Panc1 (cell line): ENCODE results near the gene TMEFF2. TPM values are rescaled to one million over a fixed set of nuclear protein-coding genes. Genes with fewer than 3 reads are reported as not detected.

Source experiments
- ATAC-seq: fragments of 200-7000 bp; cut with Tn5 transposase; 2 replicates; pipeline ENCODE4 v1.9.1; 2020; ENCODE audit warnings: mild to moderate bottlenecking, moderate library complexity
- BruUV-seq: library from RNA; stranded (reverse); fragments of 400-500 nt; replicated peaks from 2 replicates; lab custom pipeline; 2021; lab: Mats Ljungman, UMichigan
- CTCF ChIA-PET: fragments of 300-600 bp; sonication (Branson Sonifier 250); formaldehyde crosslinking; loops from one replicate; lab custom pipeline; 2022; ENCODE audit warnings: antibody characterized with exemption; lab: Charles Lee
- POLR2A ChIA-PET: fragments of 300-600 bp; sonication (Branson Sonifier 250); formaldehyde crosslinking; loops from one replicate; lab custom pipeline; 2022; ENCODE audit warnings: antibody characterized with exemption; lab: Charles Lee
- DNase-seq: peaks from one replicate; pipeline ENCODE4 v3.0.0-alpha.2; 2010; ENCODE audit warnings: low read depth, low spot score
- H3K27ac ChIP-seq: 2 replicates; pipeline ENCODE4 v1.5.1; 2011; ENCODE audit warnings: mild to moderate bottlenecking, low read length, inconsistent platforms
- H3K27me3 ChIP-seq: fragments of 200-500 bp; sonication (Bioruptor generic); 2 replicates; pipeline ENCODE4 v1.6.0; 2014; ENCODE audit warnings: low read length, inconsistent platforms; ENCODE audit not compliant: control insufficient read depth, insufficient read depth
- H3K36me3 ChIP-seq: fragments of 200-500 bp; sonication (Bioruptor generic); 2 replicates; pipeline ENCODE4 v1.5.1; 2014; ENCODE audit warnings: inconsistent platforms, mild to moderate bottlenecking, low read length, moderate library complexity; ENCODE audit not compliant: control insufficient read depth, insufficient read depth
- H3K4me1 ChIP-seq: 2 replicates; pipeline ENCODE4 v1.5.1; 2011; ENCODE audit warnings: inconsistent platforms, mild to moderate bottlenecking, low read length, moderate library complexity; ENCODE audit not compliant: control insufficient read depth, insufficient read depth
- H3K4me3 ChIP-seq, 2 experiments: 2 replicates each; pipeline ENCODE4 v1.5.1; 2011 to 2012; ENCODE audit warnings: low read depth in 2 of 2, low read length in 2 of 2, mild to moderate bottlenecking in 2 of 2, inconsistent platforms in 1 of 2, moderate library complexity in 1 of 2
- H3K9me3 ChIP-seq: fragments of 200-500 bp; sonication (Bioruptor generic); 2 replicates; pipeline ENCODE4 v1.5.1; 2014; ENCODE audit warnings: low read depth, mild to moderate bottlenecking, inconsistent platforms, low read length, moderate library complexity; ENCODE audit not compliant: control insufficient read depth, insufficient read depth
- POLR2AphosphoS5 ChIP-seq: IDR thresholded peaks from 2 replicates; pipeline ENCODE4 v1.6.1; 2012; ENCODE audit warnings: mild to moderate bottlenecking, low read depth, low read length, moderate library complexity
- SIN3A ChIP-seq: IDR thresholded peaks from 2 replicates; pipeline ENCODE4 v1.6.1; 2012; ENCODE audit warnings: low read depth, mild to moderate bottlenecking, low read length, moderate library complexity, borderline replicate concordance; ENCODE audit not compliant: insufficient read depth
- TCF7L2 ChIP-seq: IDR thresholded peaks from 2 replicates; pipeline ENCODE4 v1.6.1; 2011; ENCODE audit warnings: mild to moderate bottlenecking, low read depth, low read length, inconsistent platforms
- in situ Hi-C: cut with HindIII; loops from 2 replicates; pipeline ENCODE4 v1.10.0; 2016; ENCODE audit warnings: low sequenced_read_pairs, low pct_unique_long_range_greater_than_20kb
- intact Hi-C: fragments of 100-400 bp; cut with micrococcal nuclease; formaldehyde crosslinking; loops from one replicate; pipeline ENCODE4 v1.10.0; 2022; ENCODE audit not compliant: unreplicated experiment
- total RNA-seq: library from RNA; stranded (reverse); gene quantifications from one replicate; pipeline ENCODE4 v1.2.1, GENCODE V29; 2021; ENCODE audit not compliant: unreplicated experiment
- TF ChIP-seq, protein P1 (sequence below): fragments of 450-650 bp; IDR thresholded peaks from 2 replicates; pipeline ENCODE4 v1.5.1; 2017; ENCODE audit warnings: mild to moderate bottlenecking
- TF ChIP-seq, protein P2 (sequence below), 2 experiments: IDR thresholded peaks; 2 replicates each; pipeline ENCODE4 v1.6.1; 2011 to 2012; ENCODE audit warnings: low read depth in 2 of 2, control low read depth in 1 of 2, low read length in 1 of 2, mild to moderate bottlenecking in 1 of 2, moderate library complexity in 1 of 2; ENCODE audit not compliant: insufficient read depth in 1 of 2

Gene TMEFF2
- total RNA-seq, 1 experiment from 2014 or later = 1.5 TPM

DNA sequence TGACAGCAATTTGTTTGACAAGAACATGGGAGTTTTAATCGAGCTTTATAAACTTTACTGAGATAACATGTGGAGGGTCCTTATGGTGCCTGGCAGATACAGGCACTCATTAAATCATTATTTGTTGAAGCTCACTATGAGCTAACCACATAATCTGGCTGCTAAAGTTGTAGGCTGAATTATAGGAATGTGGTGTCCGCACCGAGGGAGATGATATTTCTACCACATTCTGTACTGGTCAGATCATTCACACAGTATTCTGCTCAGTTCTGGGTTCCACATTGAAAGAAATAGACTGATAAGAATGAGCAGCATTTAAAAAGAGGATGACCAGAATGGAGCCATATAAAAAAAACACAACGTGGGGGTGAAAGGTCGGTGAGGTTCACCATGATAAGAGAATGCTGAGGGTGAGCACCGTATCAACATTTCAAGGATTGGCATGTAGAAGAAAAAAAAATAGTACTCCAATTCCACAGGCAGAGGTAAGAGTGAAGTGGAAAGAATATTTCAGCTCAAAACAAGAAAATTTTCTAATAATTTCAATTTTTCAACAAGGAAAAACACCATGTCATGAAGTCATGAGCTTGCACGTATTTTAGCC, 54.4 kb downstream of the TMEFF2 start:
- Histone ChIP-seq H3K36me3 (no peaks in the 10 kb centered on the region), H3K4me1 (no peaks in the 10 kb centered on the region), H3K4me3 (no peak overlapping the region), H3K27ac (no peak overlapping the region), H3K9me3 (no peaks in the 10 kb centered on the region), H3K27me3 (no peaks in the 10 kb centered on the region)
- DNase-seq (no peak), ATAC-seq (no peak)
- in situ Hi-C loops (no loop called here), intact Hi-C loops (no loop called here)
- ChIA-PET POLR2A (no interaction called here), CTCF (no interaction called here)
- no TSS peak for BruUV-seq
- no peak for TF ChIP-seq SIN3A
- TF ChIP-seq POLR2AphosphoS5 = no peak
- TF ChIP-seq TCF7L2 = no peak
- TF ChIP-seq, protein P1, sequence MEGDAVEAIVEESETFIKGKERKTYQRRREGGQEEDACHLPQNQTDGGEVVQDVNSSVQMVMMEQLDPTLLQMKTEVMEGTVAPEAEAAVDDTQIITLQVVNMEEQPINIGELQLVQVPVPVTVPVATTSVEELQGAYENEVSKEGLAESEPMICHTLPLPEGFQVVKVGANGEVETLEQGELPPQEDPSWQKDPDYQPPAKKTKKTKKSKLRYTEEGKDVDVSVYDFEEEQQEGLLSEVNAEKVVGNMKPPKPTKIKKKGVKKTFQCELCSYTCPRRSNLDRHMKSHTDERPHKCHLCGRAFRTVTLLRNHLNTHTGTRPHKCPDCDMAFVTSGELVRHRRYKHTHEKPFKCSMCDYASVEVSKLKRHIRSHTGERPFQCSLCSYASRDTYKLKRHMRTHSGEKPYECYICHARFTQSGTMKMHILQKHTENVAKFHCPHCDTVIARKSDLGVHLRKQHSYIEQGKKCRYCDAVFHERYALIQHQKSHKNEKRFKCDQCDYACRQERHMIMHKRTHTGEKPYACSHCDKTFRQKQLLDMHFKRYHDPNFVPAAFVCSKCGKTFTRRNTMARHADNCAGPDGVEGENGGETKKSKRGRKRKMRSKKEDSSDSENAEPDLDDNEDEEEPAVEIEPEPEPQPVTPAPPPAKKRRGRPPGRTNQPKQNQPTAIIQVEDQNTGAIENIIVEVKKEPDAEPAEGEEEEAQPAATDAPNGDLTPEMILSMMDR = no peak
- TF ChIP-seq, protein P2, sequence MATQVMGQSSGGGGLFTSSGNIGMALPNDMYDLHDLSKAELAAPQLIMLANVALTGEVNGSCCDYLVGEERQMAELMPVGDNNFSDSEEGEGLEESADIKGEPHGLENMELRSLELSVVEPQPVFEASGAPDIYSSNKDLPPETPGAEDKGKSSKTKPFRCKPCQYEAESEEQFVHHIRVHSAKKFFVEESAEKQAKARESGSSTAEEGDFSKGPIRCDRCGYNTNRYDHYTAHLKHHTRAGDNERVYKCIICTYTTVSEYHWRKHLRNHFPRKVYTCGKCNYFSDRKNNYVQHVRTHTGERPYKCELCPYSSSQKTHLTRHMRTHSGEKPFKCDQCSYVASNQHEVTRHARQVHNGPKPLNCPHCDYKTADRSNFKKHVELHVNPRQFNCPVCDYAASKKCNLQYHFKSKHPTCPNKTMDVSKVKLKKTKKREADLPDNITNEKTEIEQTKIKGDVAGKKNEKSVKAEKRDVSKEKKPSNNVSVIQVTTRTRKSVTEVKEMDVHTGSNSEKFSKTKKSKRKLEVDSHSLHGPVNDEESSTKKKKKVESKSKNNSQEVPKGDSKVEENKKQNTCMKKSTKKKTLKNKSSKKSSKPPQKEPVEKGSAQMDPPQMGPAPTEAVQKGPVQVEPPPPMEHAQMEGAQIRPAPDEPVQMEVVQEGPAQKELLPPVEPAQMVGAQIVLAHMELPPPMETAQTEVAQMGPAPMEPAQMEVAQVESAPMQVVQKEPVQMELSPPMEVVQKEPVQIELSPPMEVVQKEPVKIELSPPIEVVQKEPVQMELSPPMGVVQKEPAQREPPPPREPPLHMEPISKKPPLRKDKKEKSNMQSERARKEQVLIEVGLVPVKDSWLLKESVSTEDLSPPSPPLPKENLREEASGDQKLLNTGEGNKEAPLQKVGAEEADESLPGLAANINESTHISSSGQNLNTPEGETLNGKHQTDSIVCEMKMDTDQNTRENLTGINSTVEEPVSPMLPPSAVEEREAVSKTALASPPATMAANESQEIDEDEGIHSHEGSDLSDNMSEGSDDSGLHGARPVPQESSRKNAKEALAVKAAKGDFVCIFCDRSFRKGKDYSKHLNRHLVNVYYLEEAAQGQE (IDR thresholded peaks at IDR 0.05; ENCODE audit: insufficient read depth in 1 of 2, low read depth in 2 of 2, low read length in 1 of 2) = no peak

DNA sequence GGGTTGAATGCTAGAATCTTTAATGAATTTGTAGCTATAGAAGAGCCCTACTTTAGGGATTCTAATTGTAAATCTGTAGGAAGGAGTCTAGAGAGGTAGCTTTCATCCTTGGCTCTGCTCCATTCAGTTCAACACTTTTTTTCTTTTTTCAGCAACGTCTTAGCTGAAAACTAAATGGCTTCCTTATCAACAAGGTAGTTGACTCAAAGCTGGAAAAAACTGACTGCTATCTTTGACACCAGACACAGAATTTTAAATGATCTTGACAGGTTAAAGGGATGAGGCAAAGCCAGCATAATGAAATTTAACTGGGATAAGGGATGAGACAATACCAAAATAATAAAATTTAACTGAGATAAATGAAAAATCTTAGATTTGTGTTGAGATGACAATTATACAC, 54.9 kb downstream of the TMEFF2 start:
- no peak overlapping the region for H3K4me3 ChIP-seq
- no peaks in the 10 kb centered on the region for H3K27me3 ChIP-seq
- ATAC-seq (no peak), DNase-seq (no peak)
- in situ Hi-C loops (no loop called here), intact Hi-C loops (no loop called here)
- H3K9me3 ChIP-seq = no peaks in the 10 kb centered on the region
- BruUV-seq = no TSS peak
- POLR2A ChIA-PET = no interaction called here
- TF ChIP-seq POLR2AphosphoS5 = no peak
- no peak for TF ChIP-seq TCF7L2
- TF ChIP-seq SIN3A = no peak
- TF ChIP-seq, protein P2 (IDR thresholded peaks at IDR 0.05; ENCODE audit: insufficient read depth in 1 of 2, low read depth in 2 of 2, low read length in 1 of 2) = no peak
- TF ChIP-seq, protein P1 = no peak
- CTCF ChIA-PET = no interaction called here
- H3K4me1 ChIP-seq = no peaks in the 10 kb centered on the region
- H3K27ac ChIP-seq = no peak overlapping the region
- H3K36me3 ChIP-seq = no peaks in the 10 kb centered on the region
